GM12878 (cell line): ENCODE data around the gene ZC4H2. TPM values are rescaled to one million over a fixed set of nuclear protein-coding genes. Genes with fewer than 3 reads are reported as not detected.
A peak's percentile ranks its signal among the peaks of the same experiment; 100 is the strongest.

Experiments used
- ATAC-seq: fragments of 200-7000 bp; cut with Tn5 transposase; 3 replicates; pipeline ENCODE4 v1.9.1; 2020; ENCODE audit warnings: mild to moderate bottlenecking, moderate library complexity
- BruUV-seq: library from RNA; stranded (reverse); fragments of 400-500 nt; replicated peaks from 2 replicates; lab custom pipeline; 2021; lab: Mats Ljungman, UMichigan
- CTCF ChIA-PET: fragments of 300-600 bp; sonication (Branson Sonifier 250); formaldehyde crosslinking; extraction: SDS; loops from one replicate; lab custom pipeline; 2021; ENCODE audit warnings: inconsistent platforms; lab: Yijun Ruan, JAX
- POLR2A ChIA-PET: fragments of 350-600 bp; formaldehyde crosslinking; extraction: SDS; loops from one replicate; lab custom pipeline; 2021; ENCODE audit warnings: inconsistent platforms; lab: Charles Lee
- RAD21 ChIA-PET: fragments of 300-600 bp; sonication (Branson Sonifier 250); formaldehyde crosslinking; loops from one replicate; lab custom pipeline; 2023; ENCODE audit warnings: antibody characterized with exemption; ENCODE audit not compliant: unreplicated experiment; lab: Charles Lee
- SMC1A ChIA-PET: fragments of 300-600 bp; sonication (Branson Sonifier 250); formaldehyde crosslinking; loops from one replicate; lab custom pipeline; 2023; ENCODE audit not compliant: unreplicated experiment, uncharacterized antibody; lab: Charles Lee
- DNase-seq: peaks from one replicate; pipeline ENCODE4 v3.0.0-alpha.2; 2011; ENCODE audit warnings: low read depth, low spot score
- FAIRE-seq: peaks from 3 replicates; lab custom pipeline; 2011; peaks lifted over from hg19 to GRCh38; lab: Jason Lieb, UNC
- H2AFZ ChIP-seq: 2 replicates; pipeline ENCODE4 v1.6.0; 2011; ENCODE audit warnings: low read depth, low read length, control low read depth; ENCODE audit not compliant: control insufficient read depth
- H3K27ac ChIP-seq: 2 replicates; pipeline ENCODE4 v1.5.1; 2011; ENCODE audit warnings: control low read depth; ENCODE audit not compliant: control insufficient read depth, insufficient read depth
- H3K27me3 ChIP-seq, 2 experiments: replicated peaks in 1 of 2; 2 replicates each; pipeline versions ENCODE4 v1.6.0 to v1.6.1; 2011; ENCODE audit warnings: low read length in 1 of 2; ENCODE audit not compliant: control insufficient read depth in 2 of 2, insufficient read depth in 2 of 2
- H3K36me3 ChIP-seq, 2 experiments: 2 replicates each; pipeline ENCODE4 v1.5.1; 2011; ENCODE audit warnings: low read length in 1 of 2; ENCODE audit not compliant: control insufficient read depth in 2 of 2, insufficient read depth in 2 of 2
- H3K4me1 ChIP-seq: 2 replicates; pipeline ENCODE4 v1.6.1; 2011; ENCODE audit warnings: mild to moderate bottlenecking, low read length, moderate library complexity, mixed read lengths; ENCODE audit not compliant: control insufficient read depth, insufficient read depth
- H3K4me2 ChIP-seq: 2 replicates; pipeline ENCODE4 v1.6.0; 2011; ENCODE audit warnings: control low read depth; ENCODE audit not compliant: control insufficient read depth, insufficient read depth
- H3K4me3 ChIP-seq: fragments of 200-600 bp; sonication (generic); 2 replicates; pipeline ENCODE4 v1.5.1; 2016
- H3K79me2 ChIP-seq: 2 replicates; pipeline ENCODE4 v1.6.0; 2011; ENCODE audit warnings: low read length; ENCODE audit not compliant: control insufficient read depth, insufficient read depth
- H3K9ac ChIP-seq: 2 replicates; pipeline ENCODE4 v1.8.0; 2011; ENCODE audit warnings: low read length, control low read depth, mixed read lengths; ENCODE audit not compliant: control insufficient read depth, insufficient read depth
- H3K9me3 ChIP-seq: replicated peaks from 3 replicates; pipeline ENCODE4 v1.5.1; 2011; ENCODE audit warnings: mild to moderate bottlenecking, low read length; ENCODE audit not compliant: control insufficient read depth, insufficient read depth
- H4K20me1 ChIP-seq: 2 replicates; pipeline ENCODE4 v1.6.0; 2011; ENCODE audit not compliant: control insufficient read depth, insufficient read depth
- HDAC6 ChIP-seq: fragments of 200-600 bp; sonication (generic); IDR thresholded peaks from one replicate; pipeline ENCODE4 v1.8.0; 2017; ENCODE audit warnings: antibody characterized with exemption; ENCODE audit not compliant: unreplicated experiment
- MTA2 ChIP-seq: fragments of 450-650 bp; IDR thresholded peaks from 2 replicates; pipeline ENCODE4 v1.6.1; 2016; ENCODE audit warnings: low read depth, mild to moderate bottlenecking, moderate library complexity
- MXI1 ChIP-seq: fragments of 150-350 bp; IDR thresholded peaks from 2 replicates; pipeline ENCODE4 v1.6.1; 2011; ENCODE audit warnings: low read depth, mild to moderate bottlenecking, inconsistent platforms, low read length, improper control_type of control experiment
- NRF1 ChIP-seq: conservative IDR thresholded peaks from 2 replicates; pipeline ENCODE4 v1.6.1; 2011; ENCODE audit warnings: mild to moderate bottlenecking, low read depth, low read length, improper control_type of control experiment
- POLR2AphosphoS5 ChIP-seq: IDR thresholded peaks from 2 replicates; pipeline ENCODE4 v1.6.1; 2011; ENCODE audit warnings: mild to moderate bottlenecking, low read length, inconsistent platforms
- RBBP5 ChIP-seq: fragments of 200-600 bp; sonication (generic); conservative IDR thresholded peaks from 2 replicates; pipeline ENCODE4 v1.6.1; 2016
- SIN3A ChIP-seq: IDR thresholded peaks from 2 replicates; pipeline ENCODE4 v1.6.1; 2012; ENCODE audit warnings: low read depth, low read length, improper control_type of control experiment
- SMAD1 ChIP-seq: fragments of 450-650 bp; IDR thresholded peaks from 2 replicates; pipeline ENCODE4 v1.6.1; 2018; ENCODE audit warnings: mild to moderate bottlenecking, low read depth; ENCODE audit not compliant: partially characterized antibody
- SRF ChIP-seq, 2 experiments: IDR thresholded peaks; 2 replicates each; pipeline ENCODE4 v1.6.1; 2011; ENCODE audit warnings: low read depth in 2 of 2, low read length in 2 of 2, mild to moderate bottlenecking in 1 of 2, moderate library complexity in 1 of 2
- TCF12 ChIP-seq: IDR thresholded peaks from 2 replicates; pipeline ENCODE4 v1.6.1; 2011; ENCODE audit warnings: low read depth, mild to moderate bottlenecking, low read length
- WGBS: methylation state at CpG from one replicate; pipeline ENCODE4 v1.1.6; 2016; ENCODE audit warnings: low lambda C conversion rate; ENCODE audit not compliant: insufficient replicate concordance, insufficient coverage; ENCODE audit errors: missing lambda C conversion rate; 5-methylcytosine and 5-hydroxymethylcytosine counted together
- in situ Hi-C: fragments of 300-500 bp; cut with MboI; formaldehyde crosslinking; loops from 9 replicates; pipeline ENCODE4 v1.14.3; 2018; ENCODE audit warnings: mixed read lengths
- intact Hi-C: fragments of 100-400 bp; cut with micrococcal nuclease; formaldehyde crosslinking; loops from one replicate; pipeline ENCODE4 v1.14.2; 2022; ENCODE audit not compliant: unreplicated experiment
- polyA plus RNA-seq, 11 experiments: library from polyadenylated mRNA; depleted of rRNA in 4 of 11; unstranded in 6 of 11; stranded (reverse) in 5 of 11; fragments of >200 nt; fragmentation: Nextera tagmentation in 4 of 11; fragmentation: Illumina TruSeq in 1 of 11; extraction: Ambion mirVana in 4 of 11; extraction: Trizol in 1 of 11; gene quantifications; 1 replicate in 1 of 11; 2 replicates in 10 of 11; pipeline versions ENCODE4 v1.2.1 to v1.2.3, GENCODE V29; 2011 to 2016; ENCODE audit warnings: inconsistent platforms in 2 of 11, missing spikeins in 2 of 11, low read depth in 1 of 11
- total RNA-seq, 4 experiments: library from RNA; depleted of rRNA in 3 of 4; stranded (reverse); fragments of >200 nt in 3 of 4; fragmentation: Illumina TruSeq in 1 of 4; extraction: Trizol in 1 of 4; gene quantifications; 2 replicates each; pipeline versions ENCODE4 v1.2.1 to v1.2.3, GENCODE V29; 2013 to 2021
- TF ChIP-seq, protein P1 (sequence below): IDR thresholded peaks from 2 replicates; pipeline ENCODE4 v1.6.1; 2012; ENCODE audit warnings: mild to moderate bottlenecking, low read depth, low read length
- TF ChIP-seq, protein P2 (sequence below): fragments of 450-650 bp; IDR thresholded peaks from 2 replicates; pipeline ENCODE4 v1.6.1; 2017; ENCODE audit warnings: mild to moderate bottlenecking, moderate library complexity
- TF ChIP-seq, protein P3 (sequence below): fragments of 450-650 bp; IDR thresholded peaks from 2 replicates; pipeline ENCODE4 v1.6.1; 2017; ENCODE audit warnings: low read depth, mild to moderate bottlenecking, moderate library complexity

Gene ZC4H2
- total and polyA plus RNA-seq, 10 of the 15 experiments (the other 5 are each of a cell fraction or from before 2014, with no cell fraction given) = 0.27 to 1.8 (median 0.67) TPM

DNA sequence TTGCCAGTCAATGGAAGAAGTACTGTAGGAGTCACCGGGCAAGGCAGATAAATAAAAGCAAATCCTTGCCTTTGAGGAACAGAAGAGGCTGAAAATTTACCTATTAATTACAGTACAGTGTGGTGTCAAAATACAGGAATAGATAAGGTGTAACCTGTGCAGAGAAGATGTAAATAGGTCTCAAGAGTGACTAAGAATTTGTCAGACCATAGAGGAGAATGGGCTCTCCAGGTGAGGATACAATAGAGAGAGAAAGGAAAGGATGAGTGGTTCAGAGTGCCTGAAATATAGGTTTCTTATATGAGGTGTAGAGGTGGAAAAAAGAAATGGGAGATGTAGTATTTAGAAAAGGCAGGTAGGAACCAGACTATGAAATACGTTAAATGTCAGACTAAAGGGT lies 801 bp upstream of the ZC4H2 start:
- peak overlapping the region; percentile 71 for H2AFZ ChIP-seq
- SMC1A ChIA-PET = no interaction called here
- no peaks in the 10 kb centered on the region for H3K79me2 ChIP-seq
- H3K27me3 ChIP-seq = no peaks in the 10 kb centered on the region
- H4K20me1 ChIP-seq = no peaks in the 10 kb centered on the region
- in situ Hi-C loops = no loop called here
- no TSS peak for BruUV-seq
- TF ChIP-seq, protein P1, sequence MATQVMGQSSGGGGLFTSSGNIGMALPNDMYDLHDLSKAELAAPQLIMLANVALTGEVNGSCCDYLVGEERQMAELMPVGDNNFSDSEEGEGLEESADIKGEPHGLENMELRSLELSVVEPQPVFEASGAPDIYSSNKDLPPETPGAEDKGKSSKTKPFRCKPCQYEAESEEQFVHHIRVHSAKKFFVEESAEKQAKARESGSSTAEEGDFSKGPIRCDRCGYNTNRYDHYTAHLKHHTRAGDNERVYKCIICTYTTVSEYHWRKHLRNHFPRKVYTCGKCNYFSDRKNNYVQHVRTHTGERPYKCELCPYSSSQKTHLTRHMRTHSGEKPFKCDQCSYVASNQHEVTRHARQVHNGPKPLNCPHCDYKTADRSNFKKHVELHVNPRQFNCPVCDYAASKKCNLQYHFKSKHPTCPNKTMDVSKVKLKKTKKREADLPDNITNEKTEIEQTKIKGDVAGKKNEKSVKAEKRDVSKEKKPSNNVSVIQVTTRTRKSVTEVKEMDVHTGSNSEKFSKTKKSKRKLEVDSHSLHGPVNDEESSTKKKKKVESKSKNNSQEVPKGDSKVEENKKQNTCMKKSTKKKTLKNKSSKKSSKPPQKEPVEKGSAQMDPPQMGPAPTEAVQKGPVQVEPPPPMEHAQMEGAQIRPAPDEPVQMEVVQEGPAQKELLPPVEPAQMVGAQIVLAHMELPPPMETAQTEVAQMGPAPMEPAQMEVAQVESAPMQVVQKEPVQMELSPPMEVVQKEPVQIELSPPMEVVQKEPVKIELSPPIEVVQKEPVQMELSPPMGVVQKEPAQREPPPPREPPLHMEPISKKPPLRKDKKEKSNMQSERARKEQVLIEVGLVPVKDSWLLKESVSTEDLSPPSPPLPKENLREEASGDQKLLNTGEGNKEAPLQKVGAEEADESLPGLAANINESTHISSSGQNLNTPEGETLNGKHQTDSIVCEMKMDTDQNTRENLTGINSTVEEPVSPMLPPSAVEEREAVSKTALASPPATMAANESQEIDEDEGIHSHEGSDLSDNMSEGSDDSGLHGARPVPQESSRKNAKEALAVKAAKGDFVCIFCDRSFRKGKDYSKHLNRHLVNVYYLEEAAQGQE = no peak
- no peak for TF ChIP-seq POLR2AphosphoS5
- TF ChIP-seq RBBP5 = no peak
- TF ChIP-seq, protein P2, sequence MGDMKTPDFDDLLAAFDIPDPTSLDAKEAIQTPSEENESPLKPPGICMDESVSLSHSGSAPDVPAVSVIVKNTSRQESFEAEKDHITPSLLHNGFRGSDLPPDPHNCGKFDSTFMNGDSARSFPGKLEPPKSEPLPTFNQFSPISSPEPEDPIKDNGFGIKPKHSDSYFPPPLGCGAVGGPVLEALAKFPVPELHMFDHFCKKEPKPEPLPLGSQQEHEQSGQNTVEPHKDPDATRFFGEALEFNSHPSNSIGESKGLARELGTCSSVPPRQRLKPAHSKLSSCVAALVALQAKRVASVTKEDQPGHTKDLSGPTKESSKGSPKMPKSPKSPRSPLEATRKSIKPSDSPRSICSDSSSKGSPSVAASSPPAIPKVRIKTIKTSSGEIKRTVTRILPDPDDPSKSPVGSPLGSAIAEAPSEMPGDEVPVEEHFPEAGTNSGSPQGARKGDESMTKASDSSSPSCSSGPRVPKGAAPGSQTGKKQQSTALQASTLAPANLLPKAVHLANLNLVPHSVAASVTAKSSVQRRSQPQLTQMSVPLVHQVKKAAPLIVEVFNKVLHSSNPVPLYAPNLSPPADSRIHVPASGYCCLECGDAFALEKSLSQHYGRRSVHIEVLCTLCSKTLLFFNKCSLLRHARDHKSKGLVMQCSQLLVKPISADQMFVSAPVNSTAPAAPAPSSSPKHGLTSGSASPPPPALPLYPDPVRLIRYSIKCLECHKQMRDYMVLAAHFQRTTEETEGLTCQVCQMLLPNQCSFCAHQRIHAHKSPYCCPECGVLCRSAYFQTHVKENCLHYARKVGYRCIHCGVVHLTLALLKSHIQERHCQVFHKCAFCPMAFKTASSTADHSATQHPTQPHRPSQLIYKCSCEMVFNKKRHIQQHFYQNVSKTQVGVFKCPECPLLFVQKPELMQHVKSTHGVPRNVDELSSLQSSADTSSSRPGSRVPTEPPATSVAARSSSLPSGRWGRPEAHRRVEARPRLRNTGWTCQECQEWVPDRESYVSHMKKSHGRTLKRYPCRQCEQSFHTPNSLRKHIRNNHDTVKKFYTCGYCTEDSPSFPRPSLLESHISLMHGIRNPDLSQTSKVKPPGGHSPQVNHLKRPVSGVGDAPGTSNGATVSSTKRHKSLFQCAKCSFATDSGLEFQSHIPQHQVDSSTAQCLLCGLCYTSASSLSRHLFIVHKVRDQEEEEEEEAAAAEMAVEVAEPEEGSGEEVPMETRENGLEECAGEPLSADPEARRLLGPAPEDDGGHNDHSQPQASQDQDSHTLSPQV = no peak
- no peak for TF ChIP-seq SMAD1
- TF ChIP-seq, protein P3, sequence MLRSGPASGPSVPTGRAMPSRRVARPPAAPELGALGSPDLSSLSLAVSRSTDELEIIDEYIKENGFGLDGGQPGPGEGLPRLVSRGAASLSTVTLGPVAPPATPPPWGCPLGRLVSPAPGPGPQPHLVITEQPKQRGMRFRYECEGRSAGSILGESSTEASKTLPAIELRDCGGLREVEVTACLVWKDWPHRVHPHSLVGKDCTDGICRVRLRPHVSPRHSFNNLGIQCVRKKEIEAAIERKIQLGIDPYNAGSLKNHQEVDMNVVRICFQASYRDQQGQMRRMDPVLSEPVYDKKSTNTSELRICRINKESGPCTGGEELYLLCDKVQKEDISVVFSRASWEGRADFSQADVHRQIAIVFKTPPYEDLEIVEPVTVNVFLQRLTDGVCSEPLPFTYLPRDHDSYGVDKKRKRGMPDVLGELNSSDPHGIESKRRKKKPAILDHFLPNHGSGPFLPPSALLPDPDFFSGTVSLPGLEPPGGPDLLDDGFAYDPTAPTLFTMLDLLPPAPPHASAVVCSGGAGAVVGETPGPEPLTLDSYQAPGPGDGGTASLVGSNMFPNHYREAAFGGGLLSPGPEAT = no peak
- TF ChIP-seq HDAC6 = no peak
- no peak for TF ChIP-seq TCF12
- TF ChIP-seq MTA2 = no peak
- TF ChIP-seq SRF (IDR thresholded peaks at IDR 0.05; ENCODE audit: low read depth in 2 of 2, low read length in 2 of 2) = no peak
- TF ChIP-seq NRF1 = no peak
- no peak for TF ChIP-seq SIN3A
- TF ChIP-seq MXI1 = no peak
- RAD21 ChIA-PET = no interaction called here
- FAIRE-seq = no peak
- H3K4me1 ChIP-seq = no peaks in the 10 kb centered on the region
- H3K4me2 ChIP-seq = no peak overlapping the region
- no peak for DNase-seq
- no peak overlapping the region for H3K27ac ChIP-seq
- no peaks in the 10 kb centered on the region for H3K9me3 ChIP-seq
- ATAC-seq = no peak
- H3K9ac ChIP-seq = no peak overlapping the region
- 64% methylated on average over 2 of the region's 2 CpGs for WGBS
- POLR2A ChIA-PET = no interaction called here
- H3K36me3 ChIP-seq = no peaks in the 10 kb centered on the region
- H3K4me3 ChIP-seq = no peak overlapping the region
- intact Hi-C loops = no loop called here
- CTCF ChIA-PET = no interaction called here
